Nephron (organoid): ENCODE measurements around the gene MAGI3.

Experiments
- H3K27ac Mint-ChIP-seq, 3 experiments: 2 replicates each; pipeline ENCODE4 v1.8.0; 2020; ENCODE audit warnings: mixed read lengths in 3 of 3, mild to moderate bottlenecking in 2 of 3, moderate library complexity in 1 of 3
- H3K27me3 Mint-ChIP-seq: 2 replicates; pipeline ENCODE4 v1.8.0; 2021; ENCODE audit warnings: low read depth, mild to moderate bottlenecking, moderate library complexity, mixed read lengths
- H3K36me3 Mint-ChIP-seq: 2 replicates; pipeline ENCODE4 v1.8.0; 2020; ENCODE audit warnings: low read depth, mixed read lengths
- H3K4me1 Mint-ChIP-seq: 2 replicates; pipeline ENCODE4 v1.8.0; 2020; ENCODE audit warnings: mixed read lengths
- H3K4me3 Mint-ChIP-seq, 3 experiments: 2 replicates each; pipeline ENCODE4 v1.8.0; 2020; ENCODE audit warnings: mild to moderate bottlenecking in 3 of 3, mixed read lengths in 3 of 3, moderate library complexity in 2 of 3
- H3K9me3 Mint-ChIP-seq: 2 replicates; pipeline ENCODE4 v1.8.0; 2020; ENCODE audit warnings: mixed read lengths
- CTCF ChIP-seq, 3 experiments: fragments of 200-600 bp; sonication (generic); IDR thresholded peaks; one replicate each; pipeline ENCODE4 v1.5.0; 2021; ENCODE audit warnings: antibody characterized with exemption in 3 of 3; ENCODE audit not compliant: unreplicated experiment in 3 of 3

MAGI3 gene

DNA sequence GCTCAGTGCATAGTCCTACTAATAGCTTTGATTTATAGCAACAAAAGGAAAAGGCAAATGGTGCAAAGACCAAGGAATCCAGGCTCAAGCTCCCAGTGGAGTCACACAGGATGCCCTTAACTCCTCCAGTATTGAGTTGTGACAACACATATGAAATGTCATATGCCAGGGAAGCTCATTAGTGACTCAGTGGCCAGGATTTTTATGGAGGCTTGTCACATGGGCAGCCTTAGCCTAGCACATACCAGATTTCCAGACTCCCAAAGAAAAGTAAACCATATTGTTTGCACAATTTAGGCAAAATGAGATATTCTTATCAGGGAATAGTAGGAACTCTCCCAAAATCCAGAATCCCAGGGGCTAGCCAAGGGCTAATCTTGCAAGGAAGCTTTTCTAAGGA lies 129.2 kb downstream of the MAGI3 start:
- Mint-ChIP-seq H3K27ac (no peak overlapping the region), H3K4me3 (no peak overlapping the region), H3K4me1 (no peaks in the 10 kb centered on the region), H3K36me3 (peaks cover 22% of the 10 kb centered on the region), H3K9me3 (peaks cover 12% of the 10 kb centered on the region), H3K27me3 (no peaks in the 10 kb centered on the region)
- TF ChIP-seq CTCF (IDR thresholded peaks at IDR 0.05; ENCODE audit: unreplicated experiment in 3 of 3), result no peak

GRCh38 chr1:113530021-113530420 lies 139.7 kb downstream of the MAGI3 start:
- peaks cover 13% of the 10 kb centered on the region for H3K4me1 Mint-ChIP-seq
- no peak overlapping the region for H3K27ac Mint-ChIP-seq
- no peak for TF ChIP-seq CTCF (IDR thresholded peaks at IDR 0.05; ENCODE audit: unreplicated experiment in 3 of 3)
- H3K36me3 Mint-ChIP-seq, result peaks cover 3% of the 10 kb centered on the region
- H3K4me3 Mint-ChIP-seq, result no peak overlapping the region
- peaks cover 24% of the 10 kb centered on the region for H3K9me3 Mint-ChIP-seq
- no peaks in the 10 kb centered on the region for H3K27me3 Mint-ChIP-seq

DNA sequence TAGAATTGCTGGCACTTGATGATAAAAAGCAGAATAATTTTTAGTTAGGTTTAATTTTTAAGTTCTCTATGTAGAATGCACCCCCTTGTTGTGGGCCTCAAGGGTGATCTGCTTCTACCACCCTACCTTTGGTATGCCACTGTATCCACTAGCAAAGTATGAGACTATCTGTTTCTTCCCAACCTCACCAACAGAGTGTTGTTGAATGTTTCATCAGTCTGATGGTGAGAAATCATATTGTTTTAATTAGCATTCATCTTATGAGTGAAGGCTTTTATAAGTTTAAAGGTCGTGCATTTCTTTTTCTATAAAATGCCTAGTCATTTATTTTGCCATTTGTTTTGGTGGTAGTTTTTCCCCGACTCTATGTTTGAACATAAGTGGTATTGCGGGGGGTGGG lies 141.0 kb downstream of the MAGI3 start:
- no peak for TF ChIP-seq CTCF (IDR thresholded peaks at IDR 0.05; ENCODE audit: unreplicated experiment in 3 of 3)
- Mint-ChIP-seq H3K4me1 (peaks cover 22% of the 10 kb centered on the region), H3K9me3 (peaks cover 17% of the 10 kb centered on the region), H3K4me3 (no peak overlapping the region), H3K27ac (no peak overlapping the region), H3K36me3 (no peaks in the 10 kb centered on the region), H3K27me3 (no peaks in the 10 kb centered on the region)

GRCh38 chr1:113533061-113533460 lies 142.7 kb downstream of the MAGI3 start:
- Mint-ChIP-seq H3K27me3 (no peaks in the 10 kb centered on the region), H3K27ac (no peak overlapping the region), H3K4me1 (peaks cover 32% of the 10 kb centered on the region), H3K9me3 (peaks cover 7% of the 10 kb centered on the region), H3K36me3 (no peaks in the 10 kb centered on the region), H3K4me3 (no peak overlapping the region)
- no peak for TF ChIP-seq CTCF (IDR thresholded peaks at IDR 0.05; ENCODE audit: unreplicated experiment in 3 of 3)

DNA sequence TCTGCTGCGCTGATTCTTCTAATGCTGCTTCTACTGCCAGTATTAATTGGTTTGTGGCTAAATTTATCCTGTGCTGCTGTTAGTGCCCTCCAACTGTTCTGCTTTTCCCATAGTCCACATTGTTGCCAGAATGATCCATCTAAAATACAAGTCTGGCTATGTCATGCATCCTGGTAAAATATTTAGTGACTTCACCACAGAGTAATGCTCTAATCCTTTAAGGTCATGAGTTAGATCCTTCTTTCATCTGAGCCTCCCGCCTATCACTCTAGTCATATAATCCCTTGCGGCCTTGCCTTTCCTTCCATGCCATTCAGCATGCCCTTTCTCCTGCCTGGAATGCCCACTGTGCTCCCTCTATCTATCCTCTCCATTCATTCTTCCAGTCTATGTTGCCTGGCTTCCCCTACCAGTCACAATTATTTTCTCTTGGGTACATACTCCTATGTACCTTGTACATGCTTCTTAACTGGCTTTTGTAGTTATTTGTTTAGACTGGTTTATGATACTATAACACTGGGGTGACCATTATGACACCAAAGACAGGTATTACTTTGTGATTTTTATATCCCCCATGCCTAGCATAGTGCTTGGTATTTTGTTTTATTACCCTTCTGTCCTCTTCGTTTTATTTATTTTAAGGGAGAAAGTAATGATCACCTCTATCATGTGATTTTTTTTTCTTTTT lies 144.0 kb downstream of the MAGI3 start:
- TF ChIP-seq CTCF (IDR thresholded peaks at IDR 0.05; ENCODE audit: unreplicated experiment in 3 of 3), result no peak
- H3K4me3 Mint-ChIP-seq, result no peak overlapping the region

GRCh38 chr1:113534875-113535274 lies 144.6 kb downstream of the MAGI3 start:
- Mint-ChIP-seq H3K4me3 (no peak overlapping the region), H3K9me3 (no peaks in the 10 kb centered on the region), H3K36me3 (no peaks in the 10 kb centered on the region), H3K4me1 (peaks cover 32% of the 10 kb centered on the region), H3K27ac (peak overlapping the region; percentile 10 to 51 (median 22)), H3K27me3 (no peaks in the 10 kb centered on the region)
- no peak for TF ChIP-seq CTCF (IDR thresholded peaks at IDR 0.05; ENCODE audit: unreplicated experiment in 3 of 3)

More for the DNA sequence above, 144.0 kb downstream of the MAGI3 start:
- no peaks in the 10 kb centered on the region for H3K9me3 Mint-ChIP-seq
- H3K4me1 Mint-ChIP-seq, result peaks cover 32% of the 10 kb centered on the region
- H3K27ac Mint-ChIP-seq, result peak overlapping the region in 1 of 3 experiments; percentile 10
- H3K36me3 Mint-ChIP-seq, result no peaks in the 10 kb centered on the region
- no peaks in the 10 kb centered on the region for H3K27me3 Mint-ChIP-seq
